Epithelial cell of esophagus (primary cell): Measurements from ENCODE around the gene ETFA.

Experiments used
- DNase-seq: peaks from one replicate; pipeline ENCODE4 v3.0.0; 2010; ENCODE audit warnings: low read depth
- H3K4me3 ChIP-seq: 2 replicates; pipeline ENCODE4 v1.5.1; 2011; ENCODE audit warnings: mild to moderate bottlenecking, low read length, control low read depth
- CTCF ChIP-seq: IDR thresholded peaks from 2 replicates; pipeline ENCODE4 v1.5.1; 2011; ENCODE audit warnings: low read depth, mild to moderate bottlenecking, low read length, control low read depth, inconsistent platforms; ENCODE audit not compliant: insufficient read depth; ENCODE audit errors: missing control alignments

Gene ETFA

GRCh38 chr15:76336254-76337058 is 25.2 kb upstream of the ETFA start, which contains the start of gene ISL2:
Gene ISL2 (plus strand): TSS chr15:76336773. CDS start chr15:76336884, 111 bp downstream.
- peak; percentile 77 for DNase-seq
- no peak within 1 kb of the TSS for H3K4me3 ChIP-seq
- TF ChIP-seq CTCF: no peak

- H3K4me3 ChIP-seq: no peak overlapping the region
- no peak for TF ChIP-seq CTCF
- no peak for DNase-seq
These were observed 24.3 kb upstream of the ETFA start for GRCh38 chr15:76335307-76336253.

- DNase-seq: no peak
- no peak for TF ChIP-seq CTCF
- H3K4me3 ChIP-seq: no peak overlapping the region
These were observed 23.4 kb upstream of the ETFA start for GRCh38 chr15:76334438-76335306.

- TF ChIP-seq CTCF: peak; percentile 20
- no peak overlapping the region for H3K4me3 ChIP-seq
- DNase-seq: peak; percentile 37
These were observed 22.6 kb upstream of the ETFA start for GRCh38 chr15:76333720-76334437.

- H3K4me3 ChIP-seq: no peak overlapping the region
- no peak for DNase-seq
- no peak for TF ChIP-seq CTCF
These were observed 22.0 kb upstream of the ETFA start for GRCh38 chr15:76333309-76333708.

- no peak for TF ChIP-seq CTCF
- DNase-seq: no peak
- H3K4me3 ChIP-seq: no peak overlapping the region
These were observed 21.5 kb upstream of the ETFA start for GRCh38 chr15:76332796-76333195.
